ENCODE results near the gene RSF1.

DNA sequence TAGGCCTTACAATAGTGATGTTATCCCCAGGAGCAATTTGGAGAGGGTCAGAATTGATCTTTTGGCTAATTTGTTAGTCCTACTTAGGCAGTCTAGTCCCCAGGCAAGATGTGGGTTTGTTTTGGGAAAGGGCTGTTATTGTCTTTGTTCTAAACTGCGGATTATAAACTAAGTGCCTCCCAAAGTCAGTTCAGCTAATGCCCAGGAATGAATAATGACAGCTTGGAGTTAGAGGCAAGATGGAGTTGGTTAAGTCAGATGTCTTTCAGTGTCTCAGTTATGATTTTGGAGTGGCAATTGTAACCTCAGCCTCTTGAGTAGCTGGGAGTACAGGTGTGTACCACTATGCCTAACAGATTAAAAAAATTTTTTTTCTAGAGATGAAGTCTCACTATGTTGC lies 175.6 kb downstream of the RSF1 start:
- TF ChIP-seq, protein P1, sequence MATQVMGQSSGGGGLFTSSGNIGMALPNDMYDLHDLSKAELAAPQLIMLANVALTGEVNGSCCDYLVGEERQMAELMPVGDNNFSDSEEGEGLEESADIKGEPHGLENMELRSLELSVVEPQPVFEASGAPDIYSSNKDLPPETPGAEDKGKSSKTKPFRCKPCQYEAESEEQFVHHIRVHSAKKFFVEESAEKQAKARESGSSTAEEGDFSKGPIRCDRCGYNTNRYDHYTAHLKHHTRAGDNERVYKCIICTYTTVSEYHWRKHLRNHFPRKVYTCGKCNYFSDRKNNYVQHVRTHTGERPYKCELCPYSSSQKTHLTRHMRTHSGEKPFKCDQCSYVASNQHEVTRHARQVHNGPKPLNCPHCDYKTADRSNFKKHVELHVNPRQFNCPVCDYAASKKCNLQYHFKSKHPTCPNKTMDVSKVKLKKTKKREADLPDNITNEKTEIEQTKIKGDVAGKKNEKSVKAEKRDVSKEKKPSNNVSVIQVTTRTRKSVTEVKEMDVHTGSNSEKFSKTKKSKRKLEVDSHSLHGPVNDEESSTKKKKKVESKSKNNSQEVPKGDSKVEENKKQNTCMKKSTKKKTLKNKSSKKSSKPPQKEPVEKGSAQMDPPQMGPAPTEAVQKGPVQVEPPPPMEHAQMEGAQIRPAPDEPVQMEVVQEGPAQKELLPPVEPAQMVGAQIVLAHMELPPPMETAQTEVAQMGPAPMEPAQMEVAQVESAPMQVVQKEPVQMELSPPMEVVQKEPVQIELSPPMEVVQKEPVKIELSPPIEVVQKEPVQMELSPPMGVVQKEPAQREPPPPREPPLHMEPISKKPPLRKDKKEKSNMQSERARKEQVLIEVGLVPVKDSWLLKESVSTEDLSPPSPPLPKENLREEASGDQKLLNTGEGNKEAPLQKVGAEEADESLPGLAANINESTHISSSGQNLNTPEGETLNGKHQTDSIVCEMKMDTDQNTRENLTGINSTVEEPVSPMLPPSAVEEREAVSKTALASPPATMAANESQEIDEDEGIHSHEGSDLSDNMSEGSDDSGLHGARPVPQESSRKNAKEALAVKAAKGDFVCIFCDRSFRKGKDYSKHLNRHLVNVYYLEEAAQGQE (IDR thresholded peaks at IDR 0.05; ENCODE audit: insufficient read depth in 1 of 2, low read depth in 2 of 2, low read length in 1 of 2), result no peak
- TF ChIP-seq, protein P2, sequence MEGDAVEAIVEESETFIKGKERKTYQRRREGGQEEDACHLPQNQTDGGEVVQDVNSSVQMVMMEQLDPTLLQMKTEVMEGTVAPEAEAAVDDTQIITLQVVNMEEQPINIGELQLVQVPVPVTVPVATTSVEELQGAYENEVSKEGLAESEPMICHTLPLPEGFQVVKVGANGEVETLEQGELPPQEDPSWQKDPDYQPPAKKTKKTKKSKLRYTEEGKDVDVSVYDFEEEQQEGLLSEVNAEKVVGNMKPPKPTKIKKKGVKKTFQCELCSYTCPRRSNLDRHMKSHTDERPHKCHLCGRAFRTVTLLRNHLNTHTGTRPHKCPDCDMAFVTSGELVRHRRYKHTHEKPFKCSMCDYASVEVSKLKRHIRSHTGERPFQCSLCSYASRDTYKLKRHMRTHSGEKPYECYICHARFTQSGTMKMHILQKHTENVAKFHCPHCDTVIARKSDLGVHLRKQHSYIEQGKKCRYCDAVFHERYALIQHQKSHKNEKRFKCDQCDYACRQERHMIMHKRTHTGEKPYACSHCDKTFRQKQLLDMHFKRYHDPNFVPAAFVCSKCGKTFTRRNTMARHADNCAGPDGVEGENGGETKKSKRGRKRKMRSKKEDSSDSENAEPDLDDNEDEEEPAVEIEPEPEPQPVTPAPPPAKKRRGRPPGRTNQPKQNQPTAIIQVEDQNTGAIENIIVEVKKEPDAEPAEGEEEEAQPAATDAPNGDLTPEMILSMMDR (IDR thresholded peaks at IDR 0.05), result no peak
- TF ChIP-seq POLR2AphosphoS5 (IDR thresholded peaks at IDR 0.05; ENCODE audit: low read depth, low read length) (no peak), TCF7L2 (IDR thresholded peaks at IDR 0.05; ENCODE audit: low read depth, low read length) (no peak), SIN3A (IDR thresholded peaks at IDR 0.05; ENCODE audit: borderline replicate concordance, insufficient read depth, low read depth, low read length) (no peak)

Data from Panc1 (cell line).